K562 (cell line): ENCODE results near the gene FOXJ2. TPM values are rescaled to one million over a fixed set of nuclear protein-coding genes. Genes with fewer than 3 reads are reported as not detected.

Experiments used
- ATAC-seq: fragments of 200-7000 bp; cut with Tn5 transposase; 3 replicates; pipeline ENCODE4 v1.9.1; 2020; ENCODE audit warnings: moderate library complexity
- BruUV-seq: library from RNA; stranded (reverse); fragments of 400-500 nt; replicated peaks from 2 replicates; lab custom pipeline; 2021; lab: Mats Ljungman, UMichigan
- CTCF ChIA-PET: fragments of 300-600 bp; formaldehyde crosslinking; extraction: SDS; loops from one replicate; lab custom pipeline; 2021; ENCODE audit warnings: low intra/inter-chr PET ratio; lab: Yijun Ruan, JAX
- POLR2A ChIA-PET: fragments of 300-600, 350-650 bp; sonication (Branson Sonifier 250); formaldehyde crosslinking; extraction: SDS; loops from one replicate; lab custom pipeline; 2021; ENCODE audit warnings: antibody characterized with exemption, inconsistent platforms; lab: Yijun Ruan, JAX
- DNase-seq, 4 experiments: peaks; one replicate each; pipeline versions ENCODE4 v3.0.0 to v3.0.0-alpha.2; 2011 to 2018; ENCODE audit warnings: low spot score in 3 of 4, mixed read lengths in 3 of 4; ENCODE audit errors: extremely low read depth in 1 of 4
- FAIRE-seq: peaks from 2 replicates; lab custom pipeline; 2011; peaks lifted over from hg19 to GRCh38; lab: Jason Lieb, UNC
- H2AFZ ChIP-seq: 2 replicates; pipeline ENCODE4 v1.6.0; 2011; ENCODE audit warnings: low read depth, low read length, control low read depth, inconsistent platforms
- H3K27ac ChIP-seq: fragments of 200-600 bp; 3 replicates; pipeline ENCODE4 v1.8.0; 2011; ENCODE audit warnings: low read depth, mild to moderate bottlenecking, control low read depth, inconsistent platforms, low read length, moderate library complexity, mixed read lengths; ENCODE audit errors: extremely low read depth
- H3K27me3 ChIP-seq, 2 experiments: fragments of 300-600 bp in 1 of 2; 2 replicates in 1 of 2; 3 replicates in 1 of 2; pipeline versions ENCODE4 v1.6.0 to v1.8.0; 2011; ENCODE audit warnings: inconsistent platforms in 2 of 2, low read length in 2 of 2, mild to moderate bottlenecking in 1 of 2, mixed read lengths in 1 of 2, moderate library complexity in 1 of 2; ENCODE audit not compliant: control insufficient read depth in 2 of 2, insufficient read depth in 2 of 2
- H3K36me3 ChIP-seq: fragments of 300-600 bp; 3 replicates; pipeline ENCODE4 v1.8.0; 2011; ENCODE audit warnings: mild to moderate bottlenecking, low read length, inconsistent platforms; ENCODE audit not compliant: control insufficient read depth, insufficient read depth
- H3K4me1 ChIP-seq, 2 experiments: fragments of 200-600 bp in 1 of 2; replicated peaks in 1 of 2; 2 replicates in 1 of 2; 3 replicates in 1 of 2; pipeline versions ENCODE4 v1.5.1 to v1.8.0; 2011; ENCODE audit warnings: inconsistent platforms in 2 of 2, low read length in 2 of 2, mild to moderate bottlenecking in 1 of 2, mixed read lengths in 1 of 2, moderate library complexity in 1 of 2; ENCODE audit not compliant: control insufficient read depth in 2 of 2, insufficient read depth in 2 of 2
- H3K4me2 ChIP-seq: 2 replicates; pipeline ENCODE4 v1.6.1; 2011; ENCODE audit warnings: low read length, control low read depth, inconsistent platforms, mixed read lengths; ENCODE audit not compliant: insufficient read depth
- H3K4me3 ChIP-seq: fragments of 200-600 bp; sonication (generic), shearing (Covaris generic); 2 replicates; pipeline ENCODE4 v1.5.1; 2016; ENCODE audit warnings: control low read depth, inconsistent platforms
- H3K79me2 ChIP-seq: fragments of 200-600 bp; 3 replicates; pipeline ENCODE4 v1.8.0; 2011; ENCODE audit warnings: low read length, inconsistent platforms; ENCODE audit not compliant: control insufficient read depth, insufficient read depth
- H3K9ac ChIP-seq, 2 experiments: 2 replicates each; pipeline versions ENCODE4 v1.6.0 to v1.6.1; 2011; ENCODE audit warnings: low read depth in 2 of 2, low read length in 2 of 2, control low read depth in 1 of 2, inconsistent platforms in 1 of 2, mild to moderate bottlenecking in 1 of 2, mixed read lengths in 1 of 2; ENCODE audit not compliant: insufficient read depth in 1 of 2
- H3K9me1 ChIP-seq: one replicate; pipeline ENCODE4 v1.6.0; 2011; ENCODE audit warnings: inconsistent platforms, mild to moderate bottlenecking, low read length, moderate library complexity; ENCODE audit not compliant: control insufficient read depth, insufficient read depth
- H3K9me3 ChIP-seq: replicated peaks from 2 replicates; pipeline ENCODE4 v1.5.1; 2011; ENCODE audit warnings: low read depth, low read length, inconsistent platforms; ENCODE audit not compliant: control insufficient read depth, insufficient read depth
- H4K20me1 ChIP-seq: replicated peaks from 2 replicates; pipeline ENCODE4 v1.6.1; 2011; ENCODE audit warnings: low read length, inconsistent platforms, mixed read lengths; ENCODE audit not compliant: control insufficient read depth, insufficient read depth
- KDM1A ChIP-seq, 2 experiments: fragments of 450-650 bp; IDR thresholded peaks; 2 replicates each; pipeline ENCODE4 v1.6.1; 2016; ENCODE audit warnings: mild to moderate bottlenecking in 2 of 2
- RAD21 ChIP-seq, 2 experiments: fragments of 250-450 bp in 1 of 2; fragments of 450-650 bp in 1 of 2; sonication (Bioruptor Pico) in 1 of 2; formaldehyde crosslinking in 1 of 2; IDR thresholded peaks in 1 of 2; conservative IDR thresholded peaks in 1 of 2; 2 replicates each; pipeline versions ENCODE4 v1.4.0 to v1.8.0; 2020 to 2022; ENCODE audit warnings: mild to moderate bottlenecking in 2 of 2, moderate library complexity in 1 of 2
- RCOR1 ChIP-seq, 2 experiments: IDR thresholded peaks; 2 replicates each; pipeline ENCODE4 v1.6.1; 2012; ENCODE audit warnings: low read depth in 2 of 2, low read length in 2 of 2, borderline replicate concordance in 1 of 2, improper control_type of control experiment in 1 of 2
- SAFB ChIP-seq: fragments of 200-400 bp; formaldehyde crosslinking; IDR thresholded peaks from 2 replicates; pipeline ENCODE4 v1.6.1; 2017; ENCODE audit warnings: low read depth, low read length, borderline replicate concordance
- SMC3 ChIP-seq: conservative IDR thresholded peaks from 2 replicates; pipeline ENCODE4 v1.6.1; 2011; ENCODE audit warnings: low read depth, low read length, improper control_type of control experiment; ENCODE audit not compliant: insufficient read depth
- ZNF384 ChIP-seq: IDR thresholded peaks from 2 replicates; pipeline ENCODE4 v1.6.1; 2012; ENCODE audit warnings: low read depth, low read length, improper control_type of control experiment
- WGBS: fragments of 100-300 bp; shearing (Covaris generic); methylation state at CpG from one replicate; pipeline ENCODE4 v1.1.6; 2016; ENCODE audit warnings: low coverage, mixed read lengths; ENCODE audit not compliant: insufficient coverage; ENCODE audit errors: missing lambda C conversion rate; 5-methylcytosine and 5-hydroxymethylcytosine counted together
- in situ Hi-C: fragments of 300-500 bp; cut with MboI; formaldehyde crosslinking; loops from 4 replicates; pipeline ENCODE4 v1.15.0; 2018; ENCODE audit warnings: inconsistent platforms, mixed read lengths
- intact Hi-C: fragments of 100-400 bp; cut with micrococcal nuclease; formaldehyde crosslinking; loops from 2 replicates; pipeline ENCODE4 v1.14.2; 2022
- polyA plus RNA-seq, 8 experiments: library from polyadenylated mRNA; depleted of rRNA in 4 of 8; stranded (reverse) in 5 of 8; unstranded in 3 of 8; fragments of >200 nt; fragmentation: Nextera tagmentation in 2 of 8; fragmentation: Illumina TruSeq in 1 of 8; extraction: Ambion mirVana in 2 of 8; extraction: Trizol in 1 of 8; gene quantifications; 2 replicates each; pipeline versions ENCODE4 v1.2.1 to v1.2.3, GENCODE V29; 2011 to 2014; ENCODE audit warnings: inconsistent platforms in 1 of 8, missing spikeins in 1 of 8
- total RNA-seq, 7 experiments: library from RNA; depleted of rRNA in 6 of 7; stranded (reverse); fragments of >200 nt in 6 of 7; fragmentation: Illumina TruSeq in 2 of 7; extraction: Trizol in 2 of 7; gene quantifications; 2 replicates each; pipeline versions ENCODE4 v1.2.1 to v1.2.3, GENCODE V29; 2011 to 2021; ENCODE audit warnings: low replicate concordance in 1 of 7
- TF ChIP-seq, protein P1 (sequence below), 3 experiments: IDR thresholded peaks in 2 of 3; conservative IDR thresholded peaks in 1 of 3; 2 replicates each; pipeline ENCODE4 v1.5.1; 2011 to 2012; ENCODE audit warnings: low read length in 3 of 3, mild to moderate bottlenecking in 3 of 3, control low read depth in 2 of 3, improper control_type of control experiment in 1 of 3, inconsistent platforms in 1 of 3, low read depth in 1 of 3, mixed read lengths in 1 of 3, moderate library complexity in 1 of 3; ENCODE audit not compliant: insufficient read depth in 2 of 3
- TF ChIP-seq, protein P2 (sequence below), 2 experiments: fragments of 450-650 bp; formaldehyde crosslinking in 1 of 2; IDR thresholded peaks; 2 replicates each; pipeline versions ENCODE4 v1.4.0 to v1.6.1; 2014 to 2020; ENCODE audit warnings: mild to moderate bottlenecking in 2 of 2, borderline replicate concordance in 1 of 2, low read depth in 1 of 2

Gene FOXJ2
- total and polyA plus RNA-seq, 9 of the 15 experiments (the other 6 are each of a cell fraction or from before 2014, with no cell fraction given): 1.0 to 7.5 (median 2.4) TPM

DNA sequence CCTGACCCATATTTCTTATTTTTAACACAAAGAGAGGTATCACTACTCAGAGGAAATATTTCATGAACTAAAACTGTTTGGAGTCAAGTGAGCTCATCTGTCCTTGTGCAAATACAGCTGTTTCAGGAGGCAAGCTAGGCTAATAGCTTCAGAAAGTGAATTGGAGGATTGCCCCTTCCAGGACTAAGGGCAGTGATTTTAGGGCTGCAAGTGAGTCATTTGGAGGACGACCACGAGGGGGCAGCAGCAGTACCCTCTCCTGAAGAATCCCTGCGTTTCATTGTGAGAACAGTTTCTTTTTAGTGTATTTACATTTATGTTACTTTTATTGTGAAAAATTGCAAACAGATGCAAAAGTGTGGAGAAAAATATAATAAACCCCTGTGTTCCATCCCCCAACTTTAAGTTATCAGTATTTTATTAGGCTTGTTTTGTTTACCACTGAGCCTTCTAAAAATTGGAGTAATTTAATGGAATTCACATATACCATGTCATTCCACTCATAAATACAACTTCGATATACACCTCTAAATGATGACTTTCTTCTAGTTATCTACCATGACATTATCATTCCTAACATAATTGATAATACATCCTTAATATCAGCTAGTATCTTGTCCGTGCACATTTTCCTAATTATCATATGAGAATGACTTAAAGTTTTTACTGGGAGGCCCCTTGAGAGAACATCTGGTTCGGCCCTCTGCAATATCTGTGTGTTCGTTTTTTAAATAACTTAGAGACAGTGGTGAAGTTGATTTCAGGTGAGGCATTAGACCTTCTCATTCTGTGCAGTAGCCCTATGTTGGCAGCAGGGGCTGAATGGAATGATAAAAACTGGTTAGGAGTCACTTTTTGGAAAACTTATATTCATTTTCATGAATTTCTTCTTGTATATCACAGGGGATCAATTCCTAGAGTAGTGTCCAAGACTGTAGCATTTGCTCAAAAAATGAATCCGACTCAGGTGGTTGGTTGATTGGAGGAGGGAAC lies 13.7 kb downstream of the FOXJ2 start:
- H3K27me3 ChIP-seq: no peaks in the 10 kb centered on the region
- H3K79me2 ChIP-seq: no peaks in the 10 kb centered on the region
- no peak overlapping the region for H3K9ac ChIP-seq
- no peak overlapping the region for H2AFZ ChIP-seq
- POLR2A ChIA-PET: no interaction called here
- no peak overlapping the region for H3K27ac ChIP-seq
- H4K20me1 ChIP-seq: no peaks in the 10 kb centered on the region
- DNase-seq (peak; percentile 61 to 73 (median 66)), FAIRE-seq (peak; percentile 68), ATAC-seq (peak; percentile 79)
- 27% methylated on average over 8 of the region's 8 CpGs for WGBS
- H3K4me3 ChIP-seq: no peak overlapping the region
- H3K9me3 ChIP-seq: no peaks in the 10 kb centered on the region
- intact Hi-C loops (loop anchor here (2.0 kb wide), 1 partner anchor 33 kb away; no protein-coding TSS in a partner anchor), in situ Hi-C loops (loop anchor here (5.0 kb wide), 1 partner anchor 36 kb away; the partner anchor contains the start of gene NECAP1)
- no TSS peak for BruUV-seq
- H3K36me3 ChIP-seq: peaks cover 52% of the 10 kb centered on the region
- CTCF ChIA-PET: interaction anchor here (2.3 kb wide), 1 partner anchor 32 kb away, joined by 18 read pairs; no protein-coding TSS in a partner anchor
- no peaks in the 10 kb centered on the region for H3K9me1 ChIP-seq
- H3K4me2 ChIP-seq: no peak overlapping the region
- peaks cover 0 to under 1% of the 10 kb centered on the region in 2 experiments; a peak in 1 of 5 replicates for H3K4me1 ChIP-seq
- no peak for TF ChIP-seq SAFB
- 0 out of 4 replicates have a peak, but pooled peaks have one; percentile 7 to 11 for TF ChIP-seq KDM1A (IDR thresholded peaks at IDR 0.05)
- peak in 1 of 2 experiments; percentile 58; a peak in 1 of 4 replicates for TF ChIP-seq RCOR1 (IDR thresholded peaks at IDR 0.05; ENCODE audit: borderline replicate concordance in 1 of 2, low read depth in 2 of 2, low read length in 2 of 2)
- TF ChIP-seq, protein P1, sequence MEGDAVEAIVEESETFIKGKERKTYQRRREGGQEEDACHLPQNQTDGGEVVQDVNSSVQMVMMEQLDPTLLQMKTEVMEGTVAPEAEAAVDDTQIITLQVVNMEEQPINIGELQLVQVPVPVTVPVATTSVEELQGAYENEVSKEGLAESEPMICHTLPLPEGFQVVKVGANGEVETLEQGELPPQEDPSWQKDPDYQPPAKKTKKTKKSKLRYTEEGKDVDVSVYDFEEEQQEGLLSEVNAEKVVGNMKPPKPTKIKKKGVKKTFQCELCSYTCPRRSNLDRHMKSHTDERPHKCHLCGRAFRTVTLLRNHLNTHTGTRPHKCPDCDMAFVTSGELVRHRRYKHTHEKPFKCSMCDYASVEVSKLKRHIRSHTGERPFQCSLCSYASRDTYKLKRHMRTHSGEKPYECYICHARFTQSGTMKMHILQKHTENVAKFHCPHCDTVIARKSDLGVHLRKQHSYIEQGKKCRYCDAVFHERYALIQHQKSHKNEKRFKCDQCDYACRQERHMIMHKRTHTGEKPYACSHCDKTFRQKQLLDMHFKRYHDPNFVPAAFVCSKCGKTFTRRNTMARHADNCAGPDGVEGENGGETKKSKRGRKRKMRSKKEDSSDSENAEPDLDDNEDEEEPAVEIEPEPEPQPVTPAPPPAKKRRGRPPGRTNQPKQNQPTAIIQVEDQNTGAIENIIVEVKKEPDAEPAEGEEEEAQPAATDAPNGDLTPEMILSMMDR (IDR thresholded peaks at IDR 0.05 in 2 of 3, conservative IDR thresholded peaks at IDR 0.05 in 1 of 3; ENCODE audit: insufficient read depth in 2 of 3, low read depth in 1 of 3, low read length in 3 of 3): peak; percentile 73 to 74 (median 73)
- TF ChIP-seq SMC3: peak; percentile 59; the same call in 1 of the 2 replicates
- TF ChIP-seq ZNF384: no peak
- TF ChIP-seq RAD21 (CRISPR knock-in tag; conservative IDR thresholded peaks at IDR 0.05 in 1 of 2, IDR thresholded peaks at IDR 0.05 in 1 of 2): peak; percentile 60 to 73
- TF ChIP-seq, protein P2, sequence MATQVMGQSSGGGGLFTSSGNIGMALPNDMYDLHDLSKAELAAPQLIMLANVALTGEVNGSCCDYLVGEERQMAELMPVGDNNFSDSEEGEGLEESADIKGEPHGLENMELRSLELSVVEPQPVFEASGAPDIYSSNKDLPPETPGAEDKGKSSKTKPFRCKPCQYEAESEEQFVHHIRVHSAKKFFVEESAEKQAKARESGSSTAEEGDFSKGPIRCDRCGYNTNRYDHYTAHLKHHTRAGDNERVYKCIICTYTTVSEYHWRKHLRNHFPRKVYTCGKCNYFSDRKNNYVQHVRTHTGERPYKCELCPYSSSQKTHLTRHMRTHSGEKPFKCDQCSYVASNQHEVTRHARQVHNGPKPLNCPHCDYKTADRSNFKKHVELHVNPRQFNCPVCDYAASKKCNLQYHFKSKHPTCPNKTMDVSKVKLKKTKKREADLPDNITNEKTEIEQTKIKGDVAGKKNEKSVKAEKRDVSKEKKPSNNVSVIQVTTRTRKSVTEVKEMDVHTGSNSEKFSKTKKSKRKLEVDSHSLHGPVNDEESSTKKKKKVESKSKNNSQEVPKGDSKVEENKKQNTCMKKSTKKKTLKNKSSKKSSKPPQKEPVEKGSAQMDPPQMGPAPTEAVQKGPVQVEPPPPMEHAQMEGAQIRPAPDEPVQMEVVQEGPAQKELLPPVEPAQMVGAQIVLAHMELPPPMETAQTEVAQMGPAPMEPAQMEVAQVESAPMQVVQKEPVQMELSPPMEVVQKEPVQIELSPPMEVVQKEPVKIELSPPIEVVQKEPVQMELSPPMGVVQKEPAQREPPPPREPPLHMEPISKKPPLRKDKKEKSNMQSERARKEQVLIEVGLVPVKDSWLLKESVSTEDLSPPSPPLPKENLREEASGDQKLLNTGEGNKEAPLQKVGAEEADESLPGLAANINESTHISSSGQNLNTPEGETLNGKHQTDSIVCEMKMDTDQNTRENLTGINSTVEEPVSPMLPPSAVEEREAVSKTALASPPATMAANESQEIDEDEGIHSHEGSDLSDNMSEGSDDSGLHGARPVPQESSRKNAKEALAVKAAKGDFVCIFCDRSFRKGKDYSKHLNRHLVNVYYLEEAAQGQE (IDR thresholded peaks at IDR 0.05; ENCODE audit: borderline replicate concordance): peak; percentile 76
- TF ChIP-seq, protein P2 (CRISPR knock-in tag; IDR thresholded peaks at IDR 0.05; ENCODE audit: low read depth): no peak
